HEK293T (cell line): ENCODE data around the gene FAM43B.

Experiments
- ARNT ChIP-seq: fragments of 450-650 bp; IDR thresholded peaks from 2 replicates; pipeline ENCODE4 v1.6.1; 2017; ENCODE audit warnings: mild to moderate bottlenecking
- BHLHE40 ChIP-seq: fragments of 450-650 bp; IDR thresholded peaks from 2 replicates; pipeline ENCODE4 v1.6.1; 2016; ENCODE audit warnings: mild to moderate bottlenecking, moderate library complexity, borderline replicate concordance
- CTBP1 ChIP-seq: fragments of 450-650 bp; IDR thresholded peaks from 2 replicates; pipeline ENCODE4 v1.6.1; 2016; ENCODE audit warnings: borderline replicate concordance
- FOXM1 ChIP-seq: fragments of 450-650 bp; IDR thresholded peaks from 2 replicates; pipeline ENCODE4 v1.6.1; 2017; ENCODE audit warnings: mild to moderate bottlenecking, borderline replicate concordance
- SUZ12 ChIP-seq: fragments of 450-650 bp; IDR thresholded peaks from 2 replicates; pipeline ENCODE4 v1.6.1; 2016; ENCODE audit warnings: mild to moderate bottlenecking
- ZNF384 ChIP-seq: fragments of 450-650 bp; IDR thresholded peaks from 2 replicates; pipeline ENCODE4 v1.6.1; 2016

- TF ChIP-seq CTBP1 (no peak), ZNF384 (no peak), ARNT (no peak), BHLHE40 (no peak), SUZ12 (no peak), FOXM1 (no peak)
These were observed 23.4 kb downstream of the FAM43B start for GRCh38 chr1:20575541-20576336.
